SK-N-SH treated with all-trans-retinoic acid at 6 μM for 48 hours (cell line): ENCODE data around the gene ANO6.

Source experiments
- ATAC-seq: fragments of 200-7000 bp; cut with Tn5 transposase; 3 replicates; pipeline ENCODE4 v1.9.1; 2020; ENCODE audit warnings: mild to moderate bottlenecking, moderate library complexity
- ARNTL ChIP-seq: fragments of 450-650 bp; formaldehyde crosslinking; IDR thresholded peaks from 2 replicates; pipeline ENCODE4 v1.5.0; 2020; ENCODE audit warnings: low read depth, mild to moderate bottlenecking, moderate library complexity, borderline replicate concordance
- BACH2 ChIP-seq: fragments of 250-450 bp; sonication (Bioruptor Pico); IDR thresholded peaks from 2 replicates; pipeline ENCODE4 v1.9.0; 2021; ENCODE audit warnings: mild to moderate bottlenecking, borderline replicate concordance
- CSDC2 ChIP-seq: fragments of 250-450 bp; sonication (Bioruptor Pico); IDR thresholded peaks from 2 replicates; pipeline ENCODE4 v1.5.0; 2020; ENCODE audit warnings: mild to moderate bottlenecking, moderate library complexity
- ESRRG ChIP-seq: fragments of 250-450 bp; sonication (Bioruptor Pico); IDR thresholded peaks from 2 replicates; pipeline ENCODE4 v1.6.1; 2021; ENCODE audit warnings: mild to moderate bottlenecking
- GLIS3 ChIP-seq: fragments of 250-450 bp; sonication (Bioruptor Pico); IDR thresholded peaks from 2 replicates; pipeline ENCODE4 v1.5.0; 2020; ENCODE audit warnings: mild to moderate bottlenecking, moderate library complexity
- ISL1 ChIP-seq: fragments of 250-450 bp; sonication (Bioruptor Pico); IDR thresholded peaks from 2 replicates; pipeline ENCODE4 v2.1.2; 2022; ENCODE audit warnings: mild to moderate bottlenecking, moderate library complexity
- OSR1 ChIP-seq: fragments of 250-450 bp; sonication (Bioruptor Pico); IDR thresholded peaks from 2 replicates; pipeline ENCODE4 v1.8.0; 2022; ENCODE audit warnings: moderate library complexity, mild to moderate bottlenecking, inconsistent platforms
- POU6F1 ChIP-seq: fragments of 250-450 bp; sonication (Bioruptor Pico); IDR thresholded peaks from 2 replicates; pipeline ENCODE4 v1.8.0; 2021; ENCODE audit warnings: low read depth, mild to moderate bottlenecking, moderate library complexity, borderline replicate concordance
- PPARA ChIP-seq: fragments of 250-450 bp; sonication (Bioruptor Pico); IDR thresholded peaks from 2 replicates; pipeline ENCODE4 v1.5.0; 2020; ENCODE audit warnings: mild to moderate bottlenecking, borderline replicate concordance
- RARB ChIP-seq: fragments of 250-450 bp; sonication (Bioruptor Pico); IDR thresholded peaks from 2 replicates; pipeline ENCODE4 v1.8.0; 2021; ENCODE audit warnings: mild to moderate bottlenecking, moderate library complexity
- SNAI2 ChIP-seq: fragments of 250-450 bp; sonication (Bioruptor Pico); IDR thresholded peaks from 2 replicates; pipeline ENCODE4 v1.5.0; 2020; ENCODE audit warnings: mild to moderate bottlenecking, moderate library complexity
- TCF4 ChIP-seq: fragments of 250-450 bp; sonication (Bioruptor Pico); IDR thresholded peaks from 2 replicates; pipeline ENCODE4 v1.8.0; 2021; ENCODE audit warnings: mild to moderate bottlenecking, moderate library complexity, borderline replicate concordance
- TOX ChIP-seq: fragments of 250-450 bp; sonication (Bioruptor Pico); IDR thresholded peaks from 2 replicates; pipeline ENCODE4 v1.8.0; 2021; ENCODE audit warnings: mild to moderate bottlenecking, moderate library complexity, borderline replicate concordance
- TSHZ2 ChIP-seq: fragments of 250-450 bp; sonication (Bioruptor Pico); IDR thresholded peaks from 2 replicates; pipeline ENCODE4 v1.5.0; 2020; ENCODE audit warnings: mild to moderate bottlenecking, moderate library complexity
- ZC3H10 ChIP-seq: fragments of 250-450 bp; sonication (Bioruptor Pico); IDR thresholded peaks from 2 replicates; pipeline ENCODE4 v1.5.1; 2021; ENCODE audit warnings: mild to moderate bottlenecking, moderate library complexity
- ZFP3 ChIP-seq: fragments of 250-450 bp; sonication (Bioruptor Pico); IDR thresholded peaks from 2 replicates; pipeline ENCODE4 v1.5.0; 2020; ENCODE audit warnings: mild to moderate bottlenecking, moderate library complexity
- ZFP30 ChIP-seq: fragments of 450-650 bp; formaldehyde crosslinking; IDR thresholded peaks from 2 replicates; pipeline ENCODE4 v1.5.0; 2022; ENCODE audit warnings: mild to moderate bottlenecking, moderate library complexity
- ZNF565 ChIP-seq: fragments of 450-650 bp; formaldehyde crosslinking; conservative IDR thresholded peaks from 2 replicates; pipeline ENCODE4 v1.5.0; 2020; ENCODE audit warnings: low read depth, mild to moderate bottlenecking, moderate library complexity
- ZNF70 ChIP-seq: fragments of 450-650 bp; formaldehyde crosslinking; IDR thresholded peaks from 2 replicates; pipeline ENCODE4 v1.5.0; 2020; ENCODE audit warnings: mild to moderate bottlenecking, moderate library complexity
- ZNF8 ChIP-seq: fragments of 450-650 bp; formaldehyde crosslinking; IDR thresholded peaks from 2 replicates; pipeline ENCODE4 v1.5.0; 2020; ENCODE audit warnings: mild to moderate bottlenecking, moderate library complexity
- TF ChIP-seq, protein P1 (sequence below): fragments of 250-450 bp; sonication (Bioruptor Pico); IDR thresholded peaks from 2 replicates; pipeline ENCODE4 v1.5.1; 2020; ENCODE audit warnings: low read depth, mild to moderate bottlenecking, moderate library complexity
- TF ChIP-seq, protein P2 (sequence below): fragments of 250-450 bp; sonication (Bioruptor Pico); IDR thresholded peaks from 2 replicates; pipeline ENCODE4 v1.5.1; 2021; ENCODE audit warnings: mild to moderate bottlenecking, moderate library complexity

The ANO6 gene

GRCh38 chr12:45182511-45182910, 33.4 kb upstream of the ANO6 start:
- no peak for ATAC-seq
- TF ChIP-seq ZFP3 (CRISPR knock-in tag) (no peak), ZC3H10 (CRISPR knock-in tag) (no peak), GLIS3 (CRISPR knock-in tag) (no peak), BACH2 (CRISPR knock-in tag) (no peak), ISL1 (CRISPR knock-in tag) (no peak), TOX (CRISPR knock-in tag) (no peak), CSDC2 (CRISPR knock-in tag) (no peak), PPARA (CRISPR knock-in tag) (no peak), ZNF70 (CRISPR knock-in tag) (no peak), ZFP30 (CRISPR knock-in tag) (no peak), ARNTL (CRISPR knock-in tag) (no peak)

DNA sequence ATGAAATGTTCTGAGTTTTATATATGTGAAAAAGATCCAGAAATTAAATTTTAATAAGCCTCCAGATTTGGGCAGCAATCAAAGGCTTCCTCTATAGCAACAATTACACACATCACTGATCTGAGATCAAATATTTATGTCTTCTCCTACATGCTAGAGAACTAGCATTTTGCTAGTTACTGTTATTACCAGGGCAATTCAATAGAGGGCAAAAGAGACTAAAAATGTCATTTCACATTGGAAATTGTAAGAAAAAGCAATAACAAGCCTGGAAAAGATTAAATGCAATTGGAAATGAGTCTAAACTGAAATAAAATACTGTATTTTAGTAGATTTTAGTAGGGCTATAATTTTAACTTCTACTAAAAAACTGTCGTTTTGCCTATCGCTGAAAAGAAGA, 32.6 kb upstream of the ANO6 start:
- TF ChIP-seq ZC3H10 (CRISPR knock-in tag): no peak
- no peak for TF ChIP-seq TCF4 (CRISPR knock-in tag)
- TF ChIP-seq, protein P1, sequence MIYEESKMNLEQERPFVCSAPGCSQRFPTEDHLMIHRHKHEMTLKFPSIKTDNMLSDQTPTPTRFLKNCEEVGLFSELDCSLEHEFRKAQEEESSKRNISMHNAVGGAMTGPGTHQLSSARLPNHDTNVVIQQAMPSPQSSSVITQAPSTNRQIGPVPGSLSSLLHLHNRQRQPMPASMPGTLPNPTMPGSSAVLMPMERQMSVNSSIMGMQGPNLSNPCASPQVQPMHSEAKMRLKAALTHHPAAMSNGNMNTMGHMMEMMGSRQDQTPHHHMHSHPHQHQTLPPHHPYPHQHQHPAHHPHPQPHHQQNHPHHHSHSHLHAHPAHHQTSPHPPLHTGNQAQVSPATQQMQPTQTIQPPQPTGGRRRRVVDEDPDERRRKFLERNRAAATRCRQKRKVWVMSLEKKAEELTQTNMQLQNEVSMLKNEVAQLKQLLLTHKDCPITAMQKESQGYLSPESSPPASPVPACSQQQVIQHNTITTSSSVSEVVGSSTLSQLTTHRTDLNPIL (CRISPR knock-in tag): no peak
- TF ChIP-seq OSR1 (CRISPR knock-in tag): no peak
- no peak for TF ChIP-seq ZNF565 (CRISPR knock-in tag)
- TF ChIP-seq ESRRG (CRISPR knock-in tag): no peak
- no peak for TF ChIP-seq ARNTL (CRISPR knock-in tag)
- TF ChIP-seq POU6F1: no peak
- no peak for TF ChIP-seq ISL1 (CRISPR knock-in tag)
- no peak for TF ChIP-seq ZFP3 (CRISPR knock-in tag)
- TF ChIP-seq SNAI2 (CRISPR knock-in tag): no peak
- TF ChIP-seq, protein P2, sequence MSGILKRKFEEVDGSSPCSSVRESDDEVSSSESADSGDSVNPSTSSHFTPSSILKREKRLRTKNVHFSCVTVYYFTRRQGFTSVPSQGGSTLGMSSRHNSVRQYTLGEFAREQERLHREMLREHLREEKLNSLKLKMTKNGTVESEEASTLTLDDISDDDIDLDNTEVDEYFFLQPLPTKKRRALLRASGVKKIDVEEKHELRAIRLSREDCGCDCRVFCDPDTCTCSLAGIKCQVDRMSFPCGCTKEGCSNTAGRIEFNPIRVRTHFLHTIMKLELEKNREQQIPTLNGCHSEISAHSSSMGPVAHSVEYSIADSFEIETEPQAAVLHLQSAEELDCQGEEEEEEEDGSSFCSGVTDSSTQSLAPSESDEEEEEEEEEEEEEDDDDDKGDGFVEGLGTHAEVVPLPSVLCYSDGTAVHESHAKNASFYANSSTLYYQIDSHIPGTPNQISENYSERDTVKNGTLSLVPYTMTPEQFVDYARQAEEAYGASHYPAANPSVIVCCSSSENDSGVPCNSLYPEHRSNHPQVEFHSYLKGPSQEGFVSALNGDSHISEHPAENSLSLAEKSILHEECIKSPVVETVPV (CRISPR knock-in tag): no peak
- no peak for TF ChIP-seq ZNF70 (CRISPR knock-in tag)
- TF ChIP-seq RARB (CRISPR knock-in tag): no peak
- TF ChIP-seq PPARA (CRISPR knock-in tag): no peak
- no peak for TF ChIP-seq TOX (CRISPR knock-in tag)
- TF ChIP-seq, all 23 proteins: peak for 0
- peak; percentile 79 for ATAC-seq

DNA sequence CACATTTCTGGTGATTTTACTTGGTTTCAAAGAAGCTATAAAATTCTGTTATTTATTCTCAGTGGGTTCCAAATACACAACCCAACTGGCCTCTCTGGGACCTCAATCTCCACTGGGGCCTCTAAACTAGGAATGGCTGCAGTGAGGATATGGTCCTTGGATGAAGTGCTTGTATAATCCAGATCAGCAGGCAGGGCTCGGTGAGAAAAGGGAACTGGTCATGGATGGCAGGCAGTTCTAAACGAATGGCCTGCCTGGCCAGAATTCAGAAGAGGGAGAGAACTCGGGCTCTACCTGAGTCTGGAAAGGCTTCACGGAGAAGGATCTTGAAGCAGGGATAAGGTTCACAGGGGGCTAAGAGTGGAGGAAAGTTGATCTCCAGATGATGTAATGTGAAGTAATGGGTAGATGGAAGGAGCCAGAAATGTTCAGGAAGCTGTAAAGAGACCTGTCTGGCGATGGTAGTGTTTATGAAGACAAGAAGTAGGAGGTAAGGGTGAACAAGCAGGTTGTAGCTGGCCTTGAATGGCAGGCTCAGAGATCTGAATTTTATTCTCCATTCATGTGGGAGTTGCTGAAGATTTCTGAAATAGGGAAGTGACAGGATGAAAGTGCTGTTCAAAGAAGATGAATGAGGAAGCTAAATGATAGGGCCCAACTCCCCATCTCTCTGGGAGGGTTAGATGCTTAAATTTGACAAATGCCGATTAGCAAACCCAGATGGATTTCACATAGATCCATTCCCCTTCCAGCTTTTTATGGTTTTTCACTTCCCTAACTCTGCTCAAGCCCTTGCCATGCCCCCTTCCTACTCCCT, 31.5 kb upstream of the ANO6 start:
- TF ChIP-seq ISL1 (CRISPR knock-in tag): no peak
- TF ChIP-seq ARNTL (CRISPR knock-in tag): no peak
- TF ChIP-seq TSHZ2 (CRISPR knock-in tag): no peak
- no peak for ATAC-seq

- ATAC-seq: no peak
- no peak for TF ChIP-seq ZFP3 (CRISPR knock-in tag)
- no peak for TF ChIP-seq ESRRG (CRISPR knock-in tag)
- no peak for TF ChIP-seq ZNF8 (CRISPR knock-in tag)
- TF ChIP-seq ZNF70 (CRISPR knock-in tag): no peak
- no peak for TF ChIP-seq RARB (CRISPR knock-in tag)
- TF ChIP-seq TCF4 (CRISPR knock-in tag): no peak
- TF ChIP-seq TSHZ2 (CRISPR knock-in tag): no peak
- no peak for TF ChIP-seq TOX (CRISPR knock-in tag)
- TF ChIP-seq ARNTL (CRISPR knock-in tag): no peak
- no peak for TF ChIP-seq PPARA (CRISPR knock-in tag)
- no peak for TF ChIP-seq POU6F1
- no peak for TF ChIP-seq GLIS3 (CRISPR knock-in tag)
- no peak for TF ChIP-seq ZC3H10 (CRISPR knock-in tag)
- no peak for TF ChIP-seq ZNF565 (CRISPR knock-in tag)
These were observed 29.1 kb upstream of the ANO6 start for GRCh38 chr12:45186762-45187161.
